GM23338 (cell line): ENCODE measurements around the gene HK1.

Experiments used
- CREB1 ChIP-seq: fragments of 250-450 bp; sonication (Bioruptor Pico); IDR thresholded peaks from 2 replicates; pipeline ENCODE4 v1.5.0; 2020; ENCODE audit warnings: low read depth, mild to moderate bottlenecking, moderate library complexity
- EZH2 ChIP-seq: fragments of 200-600 bp; sonication (generic); IDR thresholded peaks from one replicate; pipeline ENCODE4 v1.8.0; 2017; ENCODE audit warnings: antibody characterized with exemption, mild to moderate bottlenecking, low read depth; ENCODE audit not compliant: unreplicated experiment
- EZH2phosphoT487 ChIP-seq: fragments of 200-600 bp; sonication (generic); IDR thresholded peaks from one replicate; pipeline ENCODE4 v1.8.1; 2018; ENCODE audit warnings: antibody characterized with exemption; ENCODE audit not compliant: unreplicated experiment
- JUNB ChIP-seq: IDR thresholded peaks from one replicate; pipeline ENCODE4 v1.6.1; 2016; ENCODE audit warnings: antibody characterized with exemption; ENCODE audit not compliant: unreplicated experiment
- NANOG ChIP-seq: IDR thresholded peaks from 2 replicates; pipeline ENCODE4 v1.6.1; 2016; ENCODE audit warnings: antibody characterized with exemption, borderline replicate concordance
- POLR2AphosphoS5 ChIP-seq: IDR thresholded peaks from 2 replicates; pipeline ENCODE4 v1.6.1; 2016; ENCODE audit warnings: antibody characterized with exemption, low read depth
- STAT1 ChIP-seq: IDR thresholded peaks from one replicate; pipeline ENCODE4 v1.6.1; 2016; ENCODE audit warnings: antibody characterized with exemption; ENCODE audit not compliant: unreplicated experiment
- ZNF114 ChIP-seq: fragments of 250-450 bp; sonication (Bioruptor Pico); IDR thresholded peaks from 2 replicates; pipeline ENCODE4 v1.5.0; 2020; ENCODE audit warnings: mild to moderate bottlenecking, moderate library complexity
- ZNF331 ChIP-seq: fragments of 250-450 bp; sonication (Bioruptor Pico); IDR thresholded peaks from 2 replicates; pipeline ENCODE4 v1.5.0; 2020; ENCODE audit warnings: low read depth, mild to moderate bottlenecking, moderate library complexity
- TF ChIP-seq, protein P1 (sequence below), 2 experiments: fragments of 200-600 bp in 1 of 2; sonication (generic) in 1 of 2; conservative IDR thresholded peaks; 2 replicates each; pipeline versions ENCODE4 v1.5.1 to v1.6.1; 2016 to 2017; ENCODE audit warnings: antibody characterized with exemption in 2 of 2, low read depth in 2 of 2, mild to moderate bottlenecking in 2 of 2, moderate library complexity in 1 of 2
- TF ChIP-seq, protein P2 (sequence below): IDR thresholded peaks from one replicate; pipeline ENCODE4 v1.6.1; 2018; ENCODE audit warnings: antibody characterized with exemption; ENCODE audit not compliant: unreplicated experiment
- TF ChIP-seq, protein P3 (sequence below): fragments of 250-450 bp; sonication (Bioruptor Pico); IDR thresholded peaks from 2 replicates; pipeline ENCODE4 v1.5.0; 2020; ENCODE audit warnings: mild to moderate bottlenecking, moderate library complexity

DNA sequence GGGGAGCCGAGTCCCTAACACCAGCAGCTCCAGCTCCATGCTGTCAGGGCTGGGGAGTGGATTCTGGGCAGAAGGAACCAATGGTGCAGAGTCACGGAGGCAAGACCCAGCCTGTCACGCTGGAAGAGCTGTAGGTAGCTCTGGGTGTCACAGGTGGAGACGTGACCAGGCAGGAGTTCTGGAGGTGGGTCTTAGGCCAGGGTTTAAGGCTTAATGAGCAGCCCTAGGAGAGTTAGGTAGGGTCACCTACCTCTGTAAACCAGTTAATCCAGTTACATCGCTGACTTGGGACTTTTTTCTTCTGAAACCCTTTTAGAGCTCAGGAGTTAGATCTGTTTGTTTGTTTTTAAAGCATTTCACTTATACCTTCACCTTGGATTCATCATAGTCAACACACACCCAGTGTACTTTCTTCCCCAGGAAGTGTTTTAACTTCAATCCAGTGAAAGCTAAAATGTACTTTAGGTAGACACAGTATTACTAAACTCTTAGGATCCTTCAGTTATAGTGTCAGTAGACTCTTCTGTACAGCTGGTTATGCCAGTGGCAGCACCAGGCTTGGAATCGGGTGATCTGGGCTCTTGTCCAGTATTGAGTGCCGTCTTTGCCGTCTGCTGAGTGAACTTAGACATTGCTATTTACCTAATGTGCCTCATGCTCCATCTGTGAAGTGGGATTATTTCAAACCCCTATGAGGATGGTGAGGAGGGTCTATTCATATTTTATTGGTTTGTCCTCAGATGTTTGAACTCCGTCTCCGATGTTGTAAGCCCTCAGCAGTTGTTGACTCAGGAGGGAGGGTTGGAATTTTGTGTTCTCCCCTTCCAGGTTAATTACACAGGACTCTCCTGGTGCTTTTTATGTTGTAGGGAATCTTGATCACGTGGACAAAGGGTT, 107.4 kb downstream of the HK1 start:
- TF ChIP-seq EZH2 (no peak), POLR2AphosphoS5 (no peak), ZNF114 (CRISPR knock-in tag) (no peak), CREB1 (CRISPR knock-in tag) (no peak), EZH2phosphoT487 (no peak), ZNF331 (no peak), STAT1 (no peak), JUNB (no peak), NANOG (no peak)
- TF ChIP-seq, protein P1, sequence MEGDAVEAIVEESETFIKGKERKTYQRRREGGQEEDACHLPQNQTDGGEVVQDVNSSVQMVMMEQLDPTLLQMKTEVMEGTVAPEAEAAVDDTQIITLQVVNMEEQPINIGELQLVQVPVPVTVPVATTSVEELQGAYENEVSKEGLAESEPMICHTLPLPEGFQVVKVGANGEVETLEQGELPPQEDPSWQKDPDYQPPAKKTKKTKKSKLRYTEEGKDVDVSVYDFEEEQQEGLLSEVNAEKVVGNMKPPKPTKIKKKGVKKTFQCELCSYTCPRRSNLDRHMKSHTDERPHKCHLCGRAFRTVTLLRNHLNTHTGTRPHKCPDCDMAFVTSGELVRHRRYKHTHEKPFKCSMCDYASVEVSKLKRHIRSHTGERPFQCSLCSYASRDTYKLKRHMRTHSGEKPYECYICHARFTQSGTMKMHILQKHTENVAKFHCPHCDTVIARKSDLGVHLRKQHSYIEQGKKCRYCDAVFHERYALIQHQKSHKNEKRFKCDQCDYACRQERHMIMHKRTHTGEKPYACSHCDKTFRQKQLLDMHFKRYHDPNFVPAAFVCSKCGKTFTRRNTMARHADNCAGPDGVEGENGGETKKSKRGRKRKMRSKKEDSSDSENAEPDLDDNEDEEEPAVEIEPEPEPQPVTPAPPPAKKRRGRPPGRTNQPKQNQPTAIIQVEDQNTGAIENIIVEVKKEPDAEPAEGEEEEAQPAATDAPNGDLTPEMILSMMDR (conservative IDR thresholded peaks at IDR 0.05; ENCODE audit: low read depth in 2 of 2): no peak
- TF ChIP-seq, protein P2, sequence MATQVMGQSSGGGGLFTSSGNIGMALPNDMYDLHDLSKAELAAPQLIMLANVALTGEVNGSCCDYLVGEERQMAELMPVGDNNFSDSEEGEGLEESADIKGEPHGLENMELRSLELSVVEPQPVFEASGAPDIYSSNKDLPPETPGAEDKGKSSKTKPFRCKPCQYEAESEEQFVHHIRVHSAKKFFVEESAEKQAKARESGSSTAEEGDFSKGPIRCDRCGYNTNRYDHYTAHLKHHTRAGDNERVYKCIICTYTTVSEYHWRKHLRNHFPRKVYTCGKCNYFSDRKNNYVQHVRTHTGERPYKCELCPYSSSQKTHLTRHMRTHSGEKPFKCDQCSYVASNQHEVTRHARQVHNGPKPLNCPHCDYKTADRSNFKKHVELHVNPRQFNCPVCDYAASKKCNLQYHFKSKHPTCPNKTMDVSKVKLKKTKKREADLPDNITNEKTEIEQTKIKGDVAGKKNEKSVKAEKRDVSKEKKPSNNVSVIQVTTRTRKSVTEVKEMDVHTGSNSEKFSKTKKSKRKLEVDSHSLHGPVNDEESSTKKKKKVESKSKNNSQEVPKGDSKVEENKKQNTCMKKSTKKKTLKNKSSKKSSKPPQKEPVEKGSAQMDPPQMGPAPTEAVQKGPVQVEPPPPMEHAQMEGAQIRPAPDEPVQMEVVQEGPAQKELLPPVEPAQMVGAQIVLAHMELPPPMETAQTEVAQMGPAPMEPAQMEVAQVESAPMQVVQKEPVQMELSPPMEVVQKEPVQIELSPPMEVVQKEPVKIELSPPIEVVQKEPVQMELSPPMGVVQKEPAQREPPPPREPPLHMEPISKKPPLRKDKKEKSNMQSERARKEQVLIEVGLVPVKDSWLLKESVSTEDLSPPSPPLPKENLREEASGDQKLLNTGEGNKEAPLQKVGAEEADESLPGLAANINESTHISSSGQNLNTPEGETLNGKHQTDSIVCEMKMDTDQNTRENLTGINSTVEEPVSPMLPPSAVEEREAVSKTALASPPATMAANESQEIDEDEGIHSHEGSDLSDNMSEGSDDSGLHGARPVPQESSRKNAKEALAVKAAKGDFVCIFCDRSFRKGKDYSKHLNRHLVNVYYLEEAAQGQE: no peak
- TF ChIP-seq, protein P3, sequence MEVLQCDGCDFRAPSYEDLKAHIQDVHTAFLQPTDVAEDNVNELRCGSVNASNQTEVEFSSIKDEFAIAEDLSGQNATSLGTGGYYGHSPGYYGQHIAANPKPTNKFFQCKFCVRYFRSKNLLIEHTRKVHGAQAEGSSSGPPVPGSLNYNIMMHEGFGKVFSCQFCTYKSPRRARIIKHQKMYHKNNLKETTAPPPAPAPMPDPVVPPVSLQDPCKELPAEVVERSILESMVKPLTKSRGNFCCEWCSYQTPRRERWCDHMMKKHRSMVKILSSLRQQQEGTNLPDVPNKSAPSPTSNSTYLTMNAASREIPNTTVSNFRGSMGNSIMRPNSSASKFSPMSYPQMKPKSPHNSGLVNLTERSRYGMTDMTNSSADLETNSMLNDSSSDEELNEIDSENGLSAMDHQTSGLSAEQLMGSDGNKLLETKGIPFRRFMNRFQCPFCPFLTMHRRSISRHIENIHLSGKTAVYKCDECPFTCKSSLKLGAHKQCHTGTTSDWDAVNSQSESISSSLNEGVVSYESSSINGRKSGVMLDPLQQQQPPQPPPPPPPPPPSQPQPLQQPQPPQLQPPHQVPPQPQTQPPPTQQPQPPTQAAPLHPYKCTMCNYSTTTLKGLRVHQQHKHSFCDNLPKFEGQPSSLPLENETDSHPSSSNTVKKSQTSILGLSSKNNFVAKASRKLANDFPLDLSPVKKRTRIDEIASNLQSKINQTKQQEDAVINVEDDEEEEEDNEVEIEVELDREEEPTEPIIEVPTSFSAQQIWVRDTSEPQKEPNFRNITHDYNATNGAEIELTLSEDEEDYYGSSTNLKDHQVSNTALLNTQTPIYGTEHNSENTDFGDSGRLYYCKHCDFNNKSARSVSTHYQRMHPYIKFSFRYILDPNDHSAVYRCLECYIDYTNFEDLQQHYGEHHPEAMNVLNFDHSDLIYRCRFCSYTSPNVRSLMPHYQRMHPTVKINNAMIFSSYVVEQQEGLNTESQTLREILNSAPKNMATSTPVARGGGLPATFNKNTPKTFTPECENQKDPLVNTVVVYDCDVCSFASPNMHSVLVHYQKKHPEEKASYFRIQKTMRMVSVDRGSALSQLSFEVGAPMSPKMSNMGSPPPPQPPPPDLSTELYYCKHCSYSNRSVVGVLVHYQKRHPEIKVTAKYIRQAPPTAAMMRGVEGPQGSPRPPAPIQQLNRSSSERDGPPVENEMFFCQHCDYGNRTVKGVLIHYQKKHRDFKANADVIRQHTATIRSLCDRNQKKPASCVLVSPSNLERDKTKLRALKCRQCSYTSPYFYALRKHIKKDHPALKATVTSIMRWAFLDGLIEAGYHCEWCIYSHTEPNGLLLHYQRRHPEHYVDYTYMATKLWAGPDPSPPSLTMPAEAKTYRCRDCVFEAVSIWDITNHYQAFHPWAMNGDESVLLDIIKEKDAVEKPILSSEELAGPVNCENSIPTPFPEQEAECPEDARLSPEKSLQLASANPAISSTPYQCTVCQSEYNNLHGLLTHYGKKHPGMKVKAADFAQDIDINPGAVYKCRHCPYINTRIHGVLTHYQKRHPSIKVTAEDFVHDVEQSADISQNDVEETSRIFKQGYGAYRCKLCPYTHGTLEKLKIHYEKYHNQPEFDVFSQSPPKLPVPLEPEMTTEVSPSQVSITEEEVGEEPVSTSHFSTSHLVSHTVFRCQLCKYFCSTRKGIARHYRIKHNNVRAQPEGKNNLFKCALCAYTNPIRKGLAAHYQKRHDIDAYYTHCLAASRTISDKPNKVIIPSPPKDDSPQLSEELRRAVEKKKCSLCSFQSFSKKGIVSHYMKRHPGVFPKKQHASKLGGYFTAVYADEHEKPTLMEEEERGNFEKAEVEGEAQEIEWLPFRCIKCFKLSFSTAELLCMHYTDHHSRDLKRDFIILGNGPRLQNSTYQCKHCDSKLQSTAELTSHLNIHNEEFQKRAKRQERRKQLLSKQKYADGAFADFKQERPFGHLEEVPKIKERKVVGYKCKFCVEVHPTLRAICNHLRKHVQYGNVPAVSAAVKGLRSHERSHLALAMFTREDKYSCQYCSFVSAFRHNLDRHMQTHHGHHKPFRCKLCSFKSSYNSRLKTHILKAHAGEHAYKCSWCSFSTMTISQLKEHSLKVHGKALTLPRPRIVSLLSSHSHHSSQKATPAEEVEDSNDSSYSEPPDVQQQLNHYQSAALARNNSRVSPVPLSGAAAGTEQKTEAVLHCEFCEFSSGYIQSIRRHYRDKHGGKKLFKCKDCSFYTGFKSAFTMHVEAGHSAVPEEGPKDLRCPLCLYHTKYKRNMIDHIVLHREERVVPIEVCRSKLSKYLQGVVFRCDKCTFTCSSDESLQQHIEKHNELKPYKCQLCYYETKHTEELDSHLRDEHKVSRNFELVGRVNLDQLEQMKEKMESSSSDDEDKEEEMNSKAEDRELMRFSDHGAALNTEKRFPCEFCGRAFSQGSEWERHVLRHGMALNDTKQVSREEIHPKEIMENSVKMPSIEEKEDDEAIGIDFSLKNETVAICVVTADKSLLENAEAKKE (CRISPR knock-in tag): no peak
